Parathyroid adenoma (tissue), 2 donors: ENCODE data around the gene MSTO1.
"Not testable (repeated sequence)": the region's sequence is repeated elsewhere in the genome, so short reads cannot be mapped to it uniquely, and the experiment has no call there.

Experiments
- H2AFZ ChIP-seq: fragments of 300-600 bp; sonication (generic); one replicate; pipeline ENCODE4 v1.7.0; 2017; ENCODE audit warnings: antibody characterized with exemption, mild to moderate bottlenecking
- H3K27ac ChIP-seq: fragments of 300-600 bp; sonication (generic); one replicate; pipeline ENCODE4 v1.7.0; 2017
- H3K27me3 ChIP-seq: fragments of 300-600 bp; sonication (generic); one replicate; pipeline ENCODE4 v1.7.0; 2017; ENCODE audit warnings: low read length; ENCODE audit not compliant: control insufficient read depth, insufficient read depth
- H3K36me3 ChIP-seq: fragments of 300-600 bp; sonication (generic); one replicate; pipeline ENCODE4 v1.7.0; 2017; ENCODE audit warnings: low read length; ENCODE audit not compliant: control insufficient read depth, insufficient read depth
- H3K4me1 ChIP-seq: fragments of 300-600 bp; sonication (generic); one replicate; pipeline ENCODE4 v1.7.0; 2017; ENCODE audit warnings: control low read depth
- H3K4me2 ChIP-seq: fragments of 300-600 bp; sonication (generic); one replicate; pipeline ENCODE4 v1.7.0; 2017; ENCODE audit warnings: low read length
- H3K4me3 ChIP-seq: fragments of 300-600 bp; sonication (generic); one replicate; pipeline ENCODE4 v1.7.0; 2017; ENCODE audit warnings: low read depth, low read length
- H3K79me2 ChIP-seq: fragments of 300-600 bp; sonication (generic); one replicate; pipeline ENCODE4 v1.7.0; 2017; ENCODE audit warnings: control low read depth
- H3K9ac ChIP-seq: fragments of 300-600 bp; sonication (generic); one replicate; pipeline ENCODE4 v1.7.0; 2017; ENCODE audit warnings: mild to moderate bottlenecking
- H3K9me3 ChIP-seq: fragments of 300-600 bp; sonication (generic); one replicate; pipeline ENCODE4 v1.7.0; 2017; ENCODE audit warnings: low read length; ENCODE audit not compliant: control insufficient read depth
- TF ChIP-seq, protein P1 (sequence below): fragments of 300-600 bp; sonication (generic); IDR thresholded peaks from one replicate; pipeline ENCODE4 v1.7.0; 2017; ENCODE audit warnings: antibody characterized with exemption, mild to moderate bottlenecking
- donor health status: primary hyperparathyroidism.

The MSTO1 gene

DNA sequence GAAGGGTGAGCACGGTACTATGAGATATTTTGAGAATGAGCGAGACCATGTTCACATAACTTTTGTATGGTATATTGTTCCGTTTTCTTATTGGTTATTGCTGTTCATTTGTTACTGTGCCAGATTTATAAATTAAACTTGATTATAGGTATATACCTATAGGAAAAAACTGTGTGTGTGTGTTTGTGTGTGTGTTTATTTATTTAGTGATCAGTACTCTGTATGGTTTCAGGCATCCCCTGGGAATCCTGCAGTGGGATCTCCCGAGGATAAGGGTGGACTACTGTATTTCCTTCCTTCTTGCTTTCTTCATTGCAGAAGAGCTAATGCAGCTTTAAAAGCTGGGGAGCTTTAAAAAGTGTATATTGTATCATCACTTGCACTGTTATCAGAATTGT lies 39.4 kb upstream of the MSTO1 start:
- TF ChIP-seq, protein P1, sequence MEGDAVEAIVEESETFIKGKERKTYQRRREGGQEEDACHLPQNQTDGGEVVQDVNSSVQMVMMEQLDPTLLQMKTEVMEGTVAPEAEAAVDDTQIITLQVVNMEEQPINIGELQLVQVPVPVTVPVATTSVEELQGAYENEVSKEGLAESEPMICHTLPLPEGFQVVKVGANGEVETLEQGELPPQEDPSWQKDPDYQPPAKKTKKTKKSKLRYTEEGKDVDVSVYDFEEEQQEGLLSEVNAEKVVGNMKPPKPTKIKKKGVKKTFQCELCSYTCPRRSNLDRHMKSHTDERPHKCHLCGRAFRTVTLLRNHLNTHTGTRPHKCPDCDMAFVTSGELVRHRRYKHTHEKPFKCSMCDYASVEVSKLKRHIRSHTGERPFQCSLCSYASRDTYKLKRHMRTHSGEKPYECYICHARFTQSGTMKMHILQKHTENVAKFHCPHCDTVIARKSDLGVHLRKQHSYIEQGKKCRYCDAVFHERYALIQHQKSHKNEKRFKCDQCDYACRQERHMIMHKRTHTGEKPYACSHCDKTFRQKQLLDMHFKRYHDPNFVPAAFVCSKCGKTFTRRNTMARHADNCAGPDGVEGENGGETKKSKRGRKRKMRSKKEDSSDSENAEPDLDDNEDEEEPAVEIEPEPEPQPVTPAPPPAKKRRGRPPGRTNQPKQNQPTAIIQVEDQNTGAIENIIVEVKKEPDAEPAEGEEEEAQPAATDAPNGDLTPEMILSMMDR: no peak
- Histone ChIP-seq H3K36me3 (no peaks in the 10 kb centered on the region), H3K4me1 (no peaks in the 10 kb centered on the region), H3K9ac (no peak overlapping the region), H3K4me2 (no peak overlapping the region), H3K79me2 (peaks cover 14% of the 10 kb centered on the region), H3K27me3 (no peaks in the 10 kb centered on the region), H2AFZ (no peak overlapping the region), H3K27ac (no peak overlapping the region), H3K4me3 (no peak overlapping the region), H3K9me3 (no peaks in the 10 kb centered on the region)

DNA sequence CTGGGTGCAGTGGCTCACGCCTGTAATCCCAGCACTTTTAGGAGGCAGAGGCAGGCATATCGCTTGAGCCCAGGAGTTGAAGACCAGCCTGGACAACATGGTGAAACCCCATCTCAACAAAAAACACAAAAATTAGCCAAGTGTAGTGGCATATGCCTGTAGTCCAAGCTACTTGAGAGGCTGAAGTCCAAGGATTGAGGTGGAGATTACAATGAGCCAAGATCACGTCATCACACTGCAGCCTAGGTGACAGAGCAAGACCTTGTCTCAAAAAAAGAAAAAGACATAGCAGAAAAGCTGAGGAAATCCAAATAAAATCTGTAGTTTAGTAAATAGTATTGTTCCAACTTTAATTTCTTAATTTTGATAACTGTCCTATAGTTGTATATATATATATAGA lies 35.9 kb upstream of the MSTO1 start:
- no peaks in the 10 kb centered on the region for H3K9me3 ChIP-seq
- no peak overlapping the region for H3K4me3 ChIP-seq
- TF ChIP-seq, protein P1: no peak
- peaks cover 7% of the 10 kb centered on the region for H3K79me2 ChIP-seq
- H3K27me3 ChIP-seq: no peaks in the 10 kb centered on the region
- no peak overlapping the region for H3K4me2 ChIP-seq
- no peaks in the 10 kb centered on the region for H3K36me3 ChIP-seq
- H3K27ac ChIP-seq: no peak overlapping the region
- H3K9ac ChIP-seq: no peak overlapping the region
- H2AFZ ChIP-seq: no peak overlapping the region
- H3K4me1 ChIP-seq: no peaks in the 10 kb centered on the region

- not testable (repeated sequence) for H3K36me3 ChIP-seq, H3K79me2 ChIP-seq, H3K4me3 ChIP-seq, H3K4me1 ChIP-seq, H3K9ac ChIP-seq, H2AFZ ChIP-seq, H3K27me3 ChIP-seq, H3K4me2 ChIP-seq, H3K9me3 ChIP-seq, H3K27ac ChIP-seq
Measured at GRCh38 chr1:155575608-155576007, 34.4 kb upstream of the MSTO1 start.

DNA sequence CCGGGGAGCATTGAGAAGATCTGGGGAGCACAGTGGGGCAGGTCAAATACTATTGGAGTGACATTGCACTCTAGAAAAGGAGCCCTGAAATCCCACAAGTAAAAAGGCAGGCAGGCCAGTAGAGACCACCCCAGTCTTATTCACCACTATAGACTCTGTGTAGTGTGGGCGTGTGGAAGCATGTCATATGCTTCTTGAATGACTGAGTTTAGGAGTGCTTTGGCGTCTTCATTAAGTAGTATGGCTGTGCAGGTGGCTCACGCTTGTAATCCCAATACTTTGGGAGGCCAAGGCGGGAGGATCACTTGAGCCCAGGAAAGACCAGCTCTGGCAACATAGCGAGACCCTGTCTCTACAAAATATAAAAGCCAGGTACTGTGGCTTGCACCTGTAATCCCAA lies 26.2 kb upstream of the MSTO1 start:
- not testable (repeated sequence) for H3K79me2 ChIP-seq, H3K27ac ChIP-seq, H3K27me3 ChIP-seq, H3K9me3 ChIP-seq, H3K4me3 ChIP-seq, H3K4me1 ChIP-seq, H2AFZ ChIP-seq, H3K4me2 ChIP-seq, H3K36me3 ChIP-seq, H3K9ac ChIP-seq

GRCh38 chr1:155589282-155589681 lies 20.7 kb upstream of the MSTO1 start:
- not testable (repeated sequence) for H3K4me1 ChIP-seq, H3K9me3 ChIP-seq, H3K4me3 ChIP-seq, H2AFZ ChIP-seq, H3K9ac ChIP-seq, H3K4me2 ChIP-seq, H3K36me3 ChIP-seq, H3K27ac ChIP-seq, H3K79me2 ChIP-seq, H3K27me3 ChIP-seq

DNA sequence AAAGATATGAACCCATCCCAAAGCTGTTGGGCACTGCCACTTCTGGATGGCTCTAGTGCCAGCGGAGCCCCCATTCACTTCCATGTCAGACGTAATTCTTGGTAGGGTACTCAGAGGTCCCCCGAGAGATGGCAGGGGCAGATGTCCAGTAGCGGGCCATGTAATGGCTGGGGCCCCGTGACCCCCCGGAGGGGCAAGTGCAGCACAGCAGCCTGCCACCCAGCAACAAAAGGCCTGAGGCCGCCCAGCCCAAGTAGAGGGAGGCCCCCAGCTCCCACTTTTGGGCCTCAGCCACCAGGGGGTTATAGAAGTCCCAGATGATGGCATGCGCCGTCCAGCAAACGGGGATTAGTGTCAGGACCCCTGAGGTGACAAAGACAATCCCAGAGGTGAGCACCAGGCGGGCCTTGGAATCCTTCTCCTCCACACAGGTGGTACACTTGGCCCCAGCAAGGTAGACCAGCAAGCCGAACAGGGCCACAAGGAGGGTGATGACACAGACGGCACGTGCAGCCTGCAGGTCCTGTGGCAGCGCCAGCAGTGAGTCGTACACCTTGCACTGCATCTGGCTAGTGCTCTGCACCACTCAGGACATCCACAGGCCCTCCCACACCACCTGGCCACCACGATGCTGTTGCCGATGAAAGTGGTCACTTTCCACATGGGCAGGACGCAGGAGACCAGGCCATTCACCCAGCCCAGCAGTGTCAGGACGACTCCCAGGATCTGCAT lies 19.3 kb upstream of the MSTO1 start:
- not testable (repeated sequence) for H3K4me1 ChIP-seq, H3K9me3 ChIP-seq, H3K79me2 ChIP-seq, H3K27me3 ChIP-seq, H2AFZ ChIP-seq, H3K36me3 ChIP-seq, H3K27ac ChIP-seq, H3K9ac ChIP-seq, H3K4me2 ChIP-seq, H3K4me3 ChIP-seq

GRCh38 chr1:155591770-155592169 lies 18.2 kb upstream of the MSTO1 start:
- Histone ChIP-seq H3K27me3 (no peaks in the 10 kb centered on the region), H3K9me3 (no peaks in the 10 kb centered on the region), H3K4me1 (no peaks in the 10 kb centered on the region), H3K36me3 (no peaks in the 10 kb centered on the region), H3K4me3 (no peak overlapping the region), H2AFZ (no peak overlapping the region), H3K4me2 (no peak overlapping the region), H3K79me2 (no peaks in the 10 kb centered on the region), H3K27ac (no peak overlapping the region), H3K9ac (no peak overlapping the region)
- TF ChIP-seq, protein P1: no peak

GRCh38 chr1:155595877-155596474 lies 14.0 kb upstream of the MSTO1 start:
- H3K36me3 ChIP-seq, H3K4me2 ChIP-seq, H3K27me3 ChIP-seq, H3K9ac ChIP-seq, H3K4me1 ChIP-seq, H3K4me3 ChIP-seq, H3K79me2 ChIP-seq, H3K27ac ChIP-seq, H2AFZ ChIP-seq, H3K9me3 ChIP-seq: not testable (repeated sequence)
